NCI-H2171 (cell line): ENCODE results near the gene AGR3.

Source experiments
- DNase-seq: peaks from one replicate; lab custom pipeline; 2025; lab: John Stamatoyannopoulos, UW

Gene AGR3

DNA sequence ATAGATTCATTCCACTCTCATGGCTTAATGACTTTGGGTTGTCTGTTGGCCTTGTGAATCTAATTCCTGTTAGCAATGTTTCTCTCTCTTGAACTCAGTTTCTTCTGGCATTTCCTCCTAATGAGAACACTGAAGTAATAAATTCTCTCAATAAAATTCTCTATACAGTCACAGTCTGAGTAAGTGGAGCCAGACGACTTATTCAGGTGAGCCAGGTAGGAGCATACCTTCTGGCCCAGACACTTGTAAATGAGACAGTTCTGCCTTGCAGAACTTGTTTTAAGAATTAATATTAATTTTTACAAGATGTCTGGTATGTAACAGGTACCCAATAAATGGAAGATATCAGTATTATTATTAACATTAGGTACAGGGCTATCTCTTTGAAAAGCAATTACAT is 48.4 kb downstream of the AGR3 start:
- no peak for DNase-seq

DNA sequence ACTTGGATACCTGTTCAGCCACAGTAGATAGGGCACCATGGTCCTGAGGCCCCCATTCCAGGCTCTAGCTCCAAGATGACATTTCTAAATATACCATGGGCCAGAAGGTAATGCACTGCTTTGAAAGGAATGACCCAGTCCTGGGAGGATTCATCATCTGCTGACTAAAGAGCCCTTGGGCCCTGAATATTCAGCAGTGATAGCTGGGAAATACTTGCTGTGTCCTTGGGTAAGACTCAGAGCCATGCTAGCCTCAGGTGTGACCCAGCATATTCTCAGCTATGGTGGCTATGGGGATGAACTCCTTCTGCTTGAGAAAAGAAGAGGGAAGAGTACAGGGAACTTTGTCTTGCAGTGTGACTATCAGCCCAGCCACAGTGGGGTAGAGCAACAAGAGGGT is 55.7 kb downstream of the AGR3 start:
- no peak for DNase-seq

DNA sequence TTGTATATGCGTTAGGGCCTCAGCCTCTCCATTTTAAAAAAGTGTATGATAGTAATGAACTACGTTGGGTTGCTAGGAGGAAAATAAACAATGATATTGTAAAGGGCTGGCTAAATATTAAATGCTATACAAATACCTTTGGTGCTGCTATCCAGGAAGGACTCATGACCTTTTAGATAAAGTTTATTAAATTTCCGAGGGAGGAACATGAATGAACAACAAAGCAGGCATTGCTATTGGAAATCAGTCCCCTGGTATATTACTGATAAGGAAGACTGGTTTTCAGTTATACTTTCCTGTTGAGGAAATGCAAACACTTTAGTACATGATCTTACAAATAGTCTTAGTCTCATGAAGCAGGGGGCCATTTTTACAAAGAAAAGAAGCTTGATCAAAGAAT is 59.8 kb downstream of the AGR3 start:
- DNase-seq, result no peak

DNA sequence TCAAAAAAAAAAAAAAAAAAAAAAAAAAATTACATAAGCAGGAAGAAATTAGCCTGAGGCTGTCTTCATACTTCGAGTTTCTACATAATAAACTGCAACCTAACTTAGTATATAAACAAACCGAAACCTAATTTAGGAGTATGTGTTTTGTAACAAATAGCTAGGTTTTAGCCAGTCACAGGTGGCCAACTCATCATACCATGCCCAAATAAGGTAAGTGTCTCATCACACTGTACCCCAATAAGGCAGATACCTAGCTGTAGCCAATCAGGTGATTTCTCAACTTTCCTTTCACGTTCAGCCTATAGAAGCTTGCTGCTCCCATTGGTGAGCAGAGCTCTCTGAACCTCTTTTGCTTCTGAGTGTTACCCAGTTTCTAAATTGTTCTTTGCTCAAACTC is 63.1 kb downstream of the AGR3 start:
- no peak for DNase-seq

DNA sequence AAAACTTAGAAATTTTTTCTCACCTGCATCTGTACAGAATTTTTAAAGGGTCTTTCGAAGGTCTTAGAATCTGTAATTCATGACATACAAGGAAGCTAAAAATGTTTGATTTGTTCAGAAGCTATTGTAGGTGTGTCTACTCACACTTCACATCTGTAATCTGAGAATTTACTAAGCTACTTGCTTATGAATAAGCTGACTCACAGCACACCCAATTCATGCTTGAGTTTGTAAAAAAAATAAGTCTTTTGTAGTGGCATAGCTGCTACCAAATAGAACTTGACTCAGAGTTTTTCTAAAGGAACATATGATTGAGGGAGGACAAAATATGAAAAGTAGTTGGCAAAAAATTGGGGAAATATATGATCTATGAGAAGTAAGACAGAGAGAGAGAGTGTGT is 64.2 kb downstream of the AGR3 start:
- no peak for DNase-seq

DNA sequence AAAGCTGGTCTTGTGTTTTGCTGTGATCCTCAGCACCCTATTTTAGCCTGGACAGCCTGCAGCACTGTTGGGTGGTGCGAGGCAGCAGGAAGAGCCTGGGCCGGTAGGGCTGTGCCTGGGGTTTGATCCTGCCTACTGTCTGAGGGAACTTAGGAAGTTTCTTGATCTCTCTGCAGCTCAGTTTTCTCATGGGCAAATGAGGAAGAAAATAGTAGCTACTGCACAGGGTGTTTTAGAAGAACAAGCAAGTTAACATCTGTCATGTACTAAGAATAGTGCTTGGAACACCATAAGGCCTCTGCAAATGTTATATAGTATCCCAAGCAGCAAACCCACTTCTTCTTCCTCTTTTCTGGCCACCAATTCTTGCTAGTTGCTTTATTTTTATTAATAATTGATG is 65.0 kb downstream of the AGR3 start:
- DNase-seq, result no peak

DNA sequence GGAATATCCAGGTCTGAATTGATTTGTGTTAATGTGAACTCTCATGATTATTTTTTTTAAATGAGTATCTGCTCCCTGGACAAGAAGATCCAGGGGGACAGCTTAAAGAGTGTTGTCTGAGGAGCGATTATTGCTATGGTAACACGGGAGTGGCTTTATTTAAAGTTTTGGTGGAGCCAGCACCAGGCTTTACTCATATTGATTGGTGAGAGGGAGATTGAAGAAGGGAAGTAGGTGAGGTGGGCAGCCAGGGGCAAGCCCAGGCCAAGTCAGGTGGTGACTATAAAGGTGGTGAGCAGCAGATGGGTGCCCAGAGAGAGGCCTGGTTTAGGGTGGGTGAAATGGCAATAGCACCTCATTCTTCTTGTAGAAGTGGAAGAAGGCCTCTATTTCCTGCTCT is 66.8 kb downstream of the AGR3 start:
- DNase-seq, result no peak

DNA sequence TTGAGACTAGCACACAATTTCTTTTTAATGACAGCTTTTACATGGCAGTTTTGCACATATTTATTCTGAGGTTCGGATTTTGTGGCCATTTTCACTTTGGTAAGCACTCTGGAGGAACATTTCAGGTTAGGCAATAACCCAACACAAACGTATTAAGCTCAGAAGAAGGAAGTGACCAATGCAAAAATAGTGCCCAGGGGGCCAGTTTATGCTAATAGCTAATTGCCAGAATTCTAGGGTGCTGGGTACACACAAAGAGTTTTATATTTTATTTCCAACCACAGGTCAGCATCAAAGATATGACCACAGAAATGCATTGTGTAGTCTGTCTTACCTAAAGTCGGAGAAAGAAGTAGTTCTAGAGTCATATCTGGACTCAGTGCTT is 68.6 kb downstream of the AGR3 start:
- no peak for DNase-seq

DNA sequence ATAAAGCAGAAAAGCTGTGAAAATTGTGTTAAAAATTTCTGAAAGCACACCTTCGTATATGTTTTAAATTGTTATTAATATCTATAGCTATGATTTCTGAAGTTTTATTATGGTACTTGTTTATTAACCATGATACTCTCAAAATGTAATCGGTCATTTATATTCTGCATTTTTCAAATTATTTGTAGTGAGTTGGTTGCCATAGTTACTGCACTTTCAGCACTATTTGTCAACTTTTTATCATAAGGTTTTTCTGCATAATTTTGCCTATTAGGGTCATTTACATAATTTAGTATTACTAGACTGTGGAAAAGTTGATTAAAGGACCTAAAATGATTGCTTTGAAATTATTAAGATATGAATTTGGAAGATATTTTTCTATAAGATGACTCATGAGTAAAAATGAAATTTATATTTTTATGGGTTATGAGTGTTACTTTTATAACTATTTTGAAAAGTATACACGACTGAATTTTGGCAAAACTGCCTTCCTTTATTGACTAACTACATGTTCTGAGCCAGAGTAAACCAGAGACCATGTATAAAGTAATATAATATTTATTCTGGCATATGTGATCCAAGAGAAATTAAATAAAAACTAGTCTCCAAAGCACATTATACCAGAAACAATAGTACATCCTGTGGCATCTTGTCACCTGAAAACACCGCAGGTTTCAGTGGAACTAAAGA is 69.1 kb downstream of the AGR3 start:
- no peak for DNase-seq

DNA sequence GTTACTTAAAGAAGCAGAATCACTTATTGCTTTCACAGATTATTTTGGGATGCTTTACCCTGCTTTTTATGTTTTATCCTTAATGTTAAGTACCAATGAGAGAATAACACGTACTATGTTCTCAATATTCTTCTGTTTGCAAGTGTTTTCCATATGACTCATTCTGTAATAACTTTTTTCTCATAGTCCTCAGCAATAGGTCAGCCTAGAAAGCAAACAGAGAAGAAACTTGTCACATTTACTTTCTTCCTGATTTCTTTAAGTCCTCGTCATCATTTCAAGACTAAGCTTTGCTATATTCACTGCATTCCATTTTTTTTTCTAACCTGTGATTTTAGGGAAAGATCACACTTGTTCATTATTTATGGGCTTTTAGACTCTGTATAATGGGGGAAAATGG is 70.2 kb downstream of the AGR3 start:
- DNase-seq, result no peak

DNA sequence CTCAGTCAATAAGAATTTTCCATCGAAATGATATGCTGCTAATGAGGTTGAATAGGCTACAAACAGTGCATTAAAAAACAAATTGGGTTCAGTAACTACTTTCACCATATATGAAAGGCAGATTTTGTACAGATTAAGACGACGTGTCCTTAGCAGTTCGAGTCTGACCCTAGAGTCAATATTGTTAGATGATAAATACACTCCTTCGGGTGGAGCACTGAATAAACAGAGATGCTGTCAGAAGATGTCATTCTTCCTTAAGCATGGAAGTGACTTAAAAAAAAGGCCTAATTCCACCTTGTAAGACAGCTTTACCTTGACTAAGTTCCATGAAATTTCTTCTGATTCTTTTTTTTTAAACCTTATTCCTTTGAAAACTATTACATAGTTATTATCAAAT is 71.2 kb downstream of the AGR3 start:
- DNase-seq, result no peak

DNA sequence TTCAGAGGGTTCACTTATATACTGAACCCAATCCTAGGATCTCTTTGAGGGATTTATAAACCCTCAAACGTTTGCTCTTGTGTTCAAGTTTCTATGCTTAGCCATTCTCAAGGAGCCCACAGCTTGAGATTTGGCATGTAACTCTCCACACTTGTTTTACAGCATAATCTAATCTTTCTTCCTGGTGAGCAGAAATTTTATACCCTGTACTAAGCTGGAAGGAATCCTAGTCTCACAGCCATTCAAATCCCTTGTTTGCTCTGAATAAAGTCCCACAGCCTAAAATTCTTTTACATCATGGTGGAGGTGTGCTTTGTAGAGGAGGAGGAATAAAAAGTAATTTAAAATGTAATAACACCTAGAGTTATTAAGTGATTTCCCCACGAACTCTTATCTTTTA is 71.7 kb downstream of the AGR3 start:
- DNase-seq, result no peak
